ENCODE results near the gene CBLC.
"Not testable (repeated sequence)": the region's sequence is repeated elsewhere in the genome, so short reads cannot be mapped to it uniquely, and the experiment has no call there.

DNA sequence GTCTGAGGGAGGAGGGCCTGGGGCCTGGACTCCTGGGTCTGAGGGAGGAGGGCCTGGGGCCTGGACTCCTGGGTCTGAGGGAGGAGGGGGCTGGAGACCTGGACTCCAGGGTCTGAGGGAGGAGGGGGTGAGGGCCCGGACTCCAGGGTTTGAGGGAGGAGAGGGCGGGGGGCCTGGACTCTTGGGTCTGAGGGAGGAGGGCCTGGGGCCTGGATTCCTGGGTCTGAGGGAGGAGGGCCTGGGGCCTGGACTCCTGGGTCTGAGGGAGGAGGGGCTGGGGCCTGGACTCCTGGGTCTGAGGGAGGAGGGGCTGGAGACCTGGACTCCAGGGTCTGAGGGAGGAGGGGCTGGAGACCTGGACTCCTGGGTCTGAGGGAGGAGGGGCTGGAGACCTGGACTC is 4.0 kb downstream of the CBLC start:
- TF ChIP-seq EZH2phosphoT487 (IDR thresholded peaks at IDR 0.05; ENCODE audit: insufficient read depth, low read depth); EZH2 (IDR thresholded peaks at IDR 0.05; ENCODE audit: insufficient read depth, poor library complexity, severe bottlenecking): not testable (repeated sequence)
